Activated T-cell treated with anti-CD3 and anti-CD28 coated beads, Interleukin-2, amount 50 U/mL, for 48 hours (primary cell): ENCODE results near the gene SLC26A9.
A peak's percentile ranks its signal among the peaks of the same experiment; 100 is the strongest.

ENCODE experiments used
- DNase-seq, 2 experiments: peaks; one replicate each; pipeline ENCODE4 v3.0.0-alpha.2; 2020

SLC26A9 gene

GRCh38 chr1:205973377-205974232 is 30.3 kb upstream of the SLC26A9 start:
- DNase-seq = no peak

- no peak for DNase-seq
Observed at GRCh38 chr1:205972491-205973168, 29.4 kb upstream of the SLC26A9 start.

GRCh38 chr1:205972081-205972480 is 28.8 kb upstream of the SLC26A9 start:
- DNase-seq = no peak

GRCh38 chr1:205971082-205971481 is 27.8 kb upstream of the SLC26A9 start:
- no peak for DNase-seq

GRCh38 chr1:205970486-205970885 is 27.2 kb upstream of the SLC26A9 start:
- DNase-seq = no peak

- DNase-seq = no peak
Observed at GRCh38 chr1:205969229-205969628, 26.0 kb upstream of the SLC26A9 start.

- no peak for DNase-seq
Observed at GRCh38 chr1:205967554-205968335, 24.5 kb upstream of the SLC26A9 start.

- no peak for DNase-seq
Observed at GRCh38 chr1:205965036-205965884, 22.0 kb upstream of the SLC26A9 start.

- DNase-seq = no peak
Observed at GRCh38 chr1:205963352-205964155, 20.3 kb upstream of the SLC26A9 start.

- DNase-seq = no peak
Observed at GRCh38 chr1:205962821-205963221, 19.6 kb upstream of the SLC26A9 start.

GRCh38 chr1:205961991-205962820 is 18.9 kb upstream of the SLC26A9 start:
- no peak for DNase-seq

- DNase-seq = peak; percentile 26 to 35
Observed at GRCh38 chr1:205961405-205961804, 18.1 kb upstream of the SLC26A9 start.

- DNase-seq = no peak
Observed at GRCh38 chr1:205959789-205960188, 16.5 kb upstream of the SLC26A9 start.

- DNase-seq = no peak
Observed at GRCh38 chr1:205955499-205955898, 12.2 kb upstream of the SLC26A9 start.

GRCh38 chr1:205954819-205955404 is 11.7 kb upstream of the SLC26A9 start:
- DNase-seq = no peak

- no peak for DNase-seq
Observed at GRCh38 chr1:205951746-205952145, 8.5 kb upstream of the SLC26A9 start.

GRCh38 chr1:205950826-205951549 is 7.7 kb upstream of the SLC26A9 start:
- DNase-seq = no peak

GRCh38 chr1:205950280-205950679 is 7.0 kb upstream of the SLC26A9 start:
- no peak for DNase-seq

GRCh38 chr1:205949753-205950152 is 6.5 kb upstream of the SLC26A9 start:
- DNase-seq = no peak

- DNase-seq = no peak
Observed at GRCh38 chr1:205948886-205949285, 5.6 kb upstream of the SLC26A9 start.
